GM21423 (cell line): Measurements from ENCODE around the gene ROR2.

Source experiments
- ATAC-seq: cut with Tn5 transposase; IDR thresholded peaks from one replicate; pipeline ENCODE4 v1.9.1; 2021; ENCODE audit warnings: mild to moderate bottlenecking, moderate library complexity; ENCODE audit not compliant: unreplicated experiment

Gene ROR2

GRCh38 chr9:91756510-91756780 is 193.6 kb downstream of the ROR2 start:
- no peak for ATAC-seq

GRCh38 chr9:91755761-91756509 is 194.1 kb downstream of the ROR2 start:
- no peak for ATAC-seq

GRCh38 chr9:91753711-91754110 is 196.3 kb downstream of the ROR2 start:
- no peak for ATAC-seq

- ATAC-seq, result no peak
Observed at GRCh38 chr9:91751922-91752321, 198.1 kb downstream of the ROR2 start.

GRCh38 chr9:91750343-91750742 is 199.7 kb downstream of the ROR2 start:
- no peak for ATAC-seq

- ATAC-seq, result no peak
Observed at GRCh38 chr9:91746904-91747303, 203.1 kb downstream of the ROR2 start.

GRCh38 chr9:91746357-91746756 is 203.7 kb downstream of the ROR2 start:
- ATAC-seq, result no peak

- no peak for ATAC-seq
Observed at GRCh38 chr9:91744114-91744513, 205.9 kb downstream of the ROR2 start.

GRCh38 chr9:91741522-91741921 is 208.5 kb downstream of the ROR2 start:
- no peak for ATAC-seq

GRCh38 chr9:91740701-91741100 is 209.3 kb downstream of the ROR2 start:
- ATAC-seq, result no peak

GRCh38 chr9:91736898-91737601 is 213.0 kb downstream of the ROR2 start:
- no peak for ATAC-seq

GRCh38 chr9:91736311-91736710 is 213.7 kb downstream of the ROR2 start:
- ATAC-seq, result no peak

GRCh38 chr9:91735049-91735448 is 215.0 kb downstream of the ROR2 start:
- ATAC-seq, result no peak

- peak; percentile 56 for ATAC-seq
Observed at GRCh38 chr9:91734371-91734981, 215.6 kb downstream of the ROR2 start.

GRCh38 chr9:91733006-91733624 is 216.9 kb downstream of the ROR2 start:
- no peak for ATAC-seq

GRCh38 chr9:91732187-91733005 is 217.6 kb downstream of the ROR2 start:
- no peak for ATAC-seq

- ATAC-seq, result no peak
Observed at GRCh38 chr9:91730806-91731205, 219.2 kb downstream of the ROR2 start.

- no peak for ATAC-seq
Observed at GRCh38 chr9:91729558-91729842, 220.5 kb downstream of the ROR2 start.

- ATAC-seq, result no peak
Observed at GRCh38 chr9:91727972-91728371, 222.1 kb downstream of the ROR2 start.

- peak; percentile 65 for ATAC-seq
Observed at GRCh38 chr9:91727316-91727861, 222.6 kb downstream of the ROR2 start.
